Keratinocyte (primary cell): Measurements from ENCODE around the gene GALNT3. TPM values are rescaled to one million over a fixed set of nuclear protein-coding genes. Genes with fewer than 3 reads are reported as not detected.

ENCODE experiments used
- DNase-seq: peaks from one replicate; pipeline ENCODE4 v3.0.0-alpha.2; 2011; ENCODE audit warnings: low read depth, missing footprints, low spot score
- FAIRE-seq: peaks from 2 replicates; lab custom pipeline; 2011; peaks lifted over from hg19 to GRCh38; lab: Jason Lieb, UNC
- H2AFZ ChIP-seq: 2 replicates; pipeline ENCODE4 v1.6.0; 2012; ENCODE audit warnings: low read length, control low read depth, inconsistent platforms; ENCODE audit not compliant: control insufficient read depth
- H3K27ac ChIP-seq: 2 replicates; pipeline ENCODE4 v1.5.1; 2011; ENCODE audit warnings: low read length; ENCODE audit not compliant: control insufficient read depth, insufficient read depth
- H3K27me3 ChIP-seq: 3 replicates; pipeline ENCODE4 v1.6.0; 2011; ENCODE audit warnings: low read length; ENCODE audit not compliant: control insufficient read depth, insufficient read depth; ENCODE audit errors: extremely low read depth
- H3K36me3 ChIP-seq, 2 experiments: 2 replicates in 1 of 2; 3 replicates in 1 of 2; pipeline ENCODE4 v1.5.1; 2011; ENCODE audit warnings: low read length in 2 of 2, mild to moderate bottlenecking in 1 of 2; ENCODE audit not compliant: control insufficient read depth in 2 of 2, insufficient read depth in 2 of 2; ENCODE audit errors: extremely low read depth in 1 of 2
- H3K4me1 ChIP-seq: 3 replicates; pipeline ENCODE4 v1.5.1; 2011; ENCODE audit warnings: low read length; ENCODE audit not compliant: control insufficient read depth, insufficient read depth; ENCODE audit errors: extremely low read depth
- H3K4me2 ChIP-seq: 3 replicates; pipeline ENCODE4 v1.6.0; 2011; ENCODE audit warnings: low read depth, low read length; ENCODE audit not compliant: control insufficient read depth, insufficient read depth; ENCODE audit errors: extremely low read depth
- H3K4me3 ChIP-seq, 3 experiments: fragments of 200-600 bp in 1 of 3; sonication (generic) in 1 of 3; 2 replicates in 2 of 3; 3 replicates in 1 of 3; pipeline ENCODE4 v1.5.1; 2011 to 2016; ENCODE audit warnings: low read length in 3 of 3, mild to moderate bottlenecking in 3 of 3, control low read depth in 2 of 3, inconsistent platforms in 1 of 3, low read depth in 1 of 3, mixed read lengths in 1 of 3, mixed run types in 1 of 3, moderate library complexity in 1 of 3; ENCODE audit not compliant: control insufficient read depth in 2 of 3, insufficient read depth in 2 of 3; ENCODE audit errors: extremely low read depth in 1 of 3
- H3K79me2 ChIP-seq: 2 replicates; pipeline ENCODE4 v1.6.0; 2012; ENCODE audit warnings: low read length; ENCODE audit not compliant: control insufficient read depth, insufficient read depth
- H3K9ac ChIP-seq: 3 replicates; pipeline ENCODE4 v1.6.0; 2011; ENCODE audit warnings: low read length; ENCODE audit not compliant: control insufficient read depth, insufficient read depth; ENCODE audit errors: extremely low read depth
- H3K9me1 ChIP-seq: 3 replicates; pipeline ENCODE4 v1.6.0; 2011; ENCODE audit warnings: low read length; ENCODE audit not compliant: control insufficient read depth, insufficient read depth; ENCODE audit errors: extremely low read depth
- H3K9me3 ChIP-seq: 2 replicates; pipeline ENCODE4 v1.5.1; 2012; ENCODE audit warnings: low read depth, low read length; ENCODE audit not compliant: control insufficient read depth
- H4K20me1 ChIP-seq: 3 replicates; pipeline ENCODE4 v1.6.0; 2011; ENCODE audit warnings: low read length; ENCODE audit not compliant: control insufficient read depth, insufficient read depth; ENCODE audit errors: extremely low read depth
- EZH2 ChIP-seq: IDR thresholded peaks from one replicate; pipeline ENCODE4 v1.6.1; 2012; ENCODE audit warnings: inconsistent platforms, mild to moderate bottlenecking, low read length, moderate library complexity
- dilution Hi-C: fragments of 300-500 bp; cut with MboI; formaldehyde crosslinking; loops from one replicate; pipeline ENCODE4 v1.7.0; 2020; ENCODE audit warnings: low sequenced_read_pairs; ENCODE audit not compliant: extremely low pct_ligation_motif_present
- polyA plus RNA-seq, 5 experiments: library from polyadenylated mRNA; depleted of rRNA in 3 of 5; stranded (reverse) in 3 of 5; stranded (forward) in 1 of 5; unstranded in 1 of 5; fragments of >200 nt; gene quantifications; 1 replicate in 1 of 5; 2 replicates in 3 of 5; 3 replicates in 1 of 5; pipeline versions ENCODE4 v1.2.1 to v1.2.3, GENCODE V29; 2011 to 2012; ENCODE audit warnings: missing spikeins in 2 of 5, low read depth in 1 of 5, low replicate concordance in 1 of 5
- TF ChIP-seq, protein P1 (sequence below), 3 experiments: IDR thresholded peaks in 1 of 3; conservative IDR thresholded peaks in 1 of 3; optimal IDR thresholded peaks in 1 of 3; 2 replicates in 2 of 3; 3 replicates in 1 of 3; pipeline versions ENCODE3 to v1.5.1; 2011; ENCODE audit warnings: low read length in 3 of 3, mild to moderate bottlenecking in 3 of 3, moderate library complexity in 2 of 3, control low read depth in 1 of 3, inconsistent platforms in 1 of 3; ENCODE audit not compliant: insufficient read depth in 2 of 3; ENCODE audit errors: extremely low read depth in 1 of 3

The GALNT3 gene
- polyA plus RNA-seq, 1 donor (not counting 4 experiments of a cell fraction or from before 2014, with no cell fraction given) = 70.3 TPM

DNA sequence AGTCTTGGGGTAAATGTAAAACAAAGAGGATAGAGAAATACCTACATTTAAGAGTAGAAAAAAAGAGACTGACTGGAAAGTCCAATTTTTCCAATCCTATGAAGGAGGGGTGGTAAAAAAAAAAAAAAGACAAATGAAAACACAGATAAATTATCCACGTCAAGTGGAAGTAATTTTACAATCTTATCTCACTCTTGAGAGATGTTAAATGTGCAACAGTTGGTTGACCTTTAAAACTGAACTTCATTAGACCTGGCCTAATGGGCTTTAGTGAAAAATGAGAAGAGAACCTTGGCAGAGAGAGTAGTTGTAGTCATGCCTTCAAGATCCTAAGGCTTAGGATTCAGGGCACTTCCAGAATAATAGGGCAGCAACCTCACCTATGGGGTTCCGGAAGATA lies 20.4 kb downstream of the GALNT3 start:
- FAIRE-seq = no peak
- Histone ChIP-seq H3K9ac (no peak overlapping the region), H3K27me3 (no peaks in the 10 kb centered on the region), H4K20me1 (peaks cover 3% of the 10 kb centered on the region), H3K27ac (no peak overlapping the region), H3K79me2 (peaks cover 97% of the 10 kb centered on the region), H3K4me1 (peaks cover 6% of the 10 kb centered on the region), H3K4me2 (no peak overlapping the region), H3K36me3 (peaks cover 10 to 11% of the 10 kb centered on the region in 2 experiments), H3K4me3 (no peak overlapping the region), H3K9me3 (no peaks in the 10 kb centered on the region), H3K9me1 (no peaks in the 10 kb centered on the region), H2AFZ (no peak overlapping the region)
- no peak for DNase-seq
- TF ChIP-seq, protein P1, sequence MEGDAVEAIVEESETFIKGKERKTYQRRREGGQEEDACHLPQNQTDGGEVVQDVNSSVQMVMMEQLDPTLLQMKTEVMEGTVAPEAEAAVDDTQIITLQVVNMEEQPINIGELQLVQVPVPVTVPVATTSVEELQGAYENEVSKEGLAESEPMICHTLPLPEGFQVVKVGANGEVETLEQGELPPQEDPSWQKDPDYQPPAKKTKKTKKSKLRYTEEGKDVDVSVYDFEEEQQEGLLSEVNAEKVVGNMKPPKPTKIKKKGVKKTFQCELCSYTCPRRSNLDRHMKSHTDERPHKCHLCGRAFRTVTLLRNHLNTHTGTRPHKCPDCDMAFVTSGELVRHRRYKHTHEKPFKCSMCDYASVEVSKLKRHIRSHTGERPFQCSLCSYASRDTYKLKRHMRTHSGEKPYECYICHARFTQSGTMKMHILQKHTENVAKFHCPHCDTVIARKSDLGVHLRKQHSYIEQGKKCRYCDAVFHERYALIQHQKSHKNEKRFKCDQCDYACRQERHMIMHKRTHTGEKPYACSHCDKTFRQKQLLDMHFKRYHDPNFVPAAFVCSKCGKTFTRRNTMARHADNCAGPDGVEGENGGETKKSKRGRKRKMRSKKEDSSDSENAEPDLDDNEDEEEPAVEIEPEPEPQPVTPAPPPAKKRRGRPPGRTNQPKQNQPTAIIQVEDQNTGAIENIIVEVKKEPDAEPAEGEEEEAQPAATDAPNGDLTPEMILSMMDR (optimal IDR thresholded peaks at IDR 0.05 in 1 of 3, IDR thresholded peaks at IDR 0.05 in 1 of 3, conservative IDR thresholded peaks at IDR 0.05 in 1 of 3; ENCODE audit: extremely low read depth in 1 of 3, insufficient read depth in 2 of 3, low read length in 3 of 3) = no peak
- no peak for TF ChIP-seq EZH2
- dilution Hi-C loops = no loop called here

DNA sequence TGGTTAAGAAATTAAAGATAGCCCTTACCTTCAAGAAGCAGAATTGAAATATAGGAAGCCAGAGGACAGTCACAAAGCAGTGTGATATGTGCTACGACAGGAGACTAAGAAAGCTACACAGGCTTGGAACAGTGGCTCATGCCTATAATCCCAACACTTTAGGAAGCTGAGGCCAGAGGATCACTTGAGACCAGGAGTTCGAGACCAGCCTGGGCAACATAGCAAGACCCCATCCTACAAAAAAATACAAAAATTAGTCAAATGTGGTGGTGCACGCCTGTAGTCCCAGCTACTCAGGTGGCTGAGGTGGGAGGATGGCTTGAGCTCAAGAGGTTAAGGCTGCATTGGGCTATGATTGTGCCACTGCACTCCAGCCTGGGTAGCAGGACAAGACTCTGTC lies 21.9 kb downstream of the GALNT3 start:
- Histone ChIP-seq H2AFZ (no peak overlapping the region), H3K27ac (no peak overlapping the region), H3K9ac (no peak overlapping the region), H3K4me1 (no peaks in the 10 kb centered on the region), H4K20me1 (no peaks in the 10 kb centered on the region), H3K79me2 (peaks cover 95% of the 10 kb centered on the region), H3K9me3 (no peaks in the 10 kb centered on the region), H3K4me3 (no peak overlapping the region), H3K9me1 (no peaks in the 10 kb centered on the region), H3K27me3 (no peaks in the 10 kb centered on the region), H3K36me3 (peaks cover 6 to 9% of the 10 kb centered on the region in 2 experiments), H3K4me2 (no peak overlapping the region)
- TF ChIP-seq EZH2 = no peak
- TF ChIP-seq, protein P1 (optimal IDR thresholded peaks at IDR 0.05 in 1 of 3, IDR thresholded peaks at IDR 0.05 in 1 of 3, conservative IDR thresholded peaks at IDR 0.05 in 1 of 3; ENCODE audit: extremely low read depth in 1 of 3, insufficient read depth in 2 of 3, low read length in 3 of 3) = no peak
- FAIRE-seq = no peak
- no peak for DNase-seq
- dilution Hi-C loops = no loop called here
